Effector memory CD4-positive, alpha-beta T cell (primary cell): Measurements from ENCODE around the gene MLLT10.

Experiments used
- DNase-seq, 3 donors: peaks; one replicate each; pipeline ENCODE4 v3.0.0-alpha.2; 2020
- H3K27ac ChIP-seq: 2 replicates; pipeline ENCODE4 v1.7.0; 2013; ENCODE audit warnings: mild to moderate bottlenecking, low read length, moderate library complexity; ENCODE audit not compliant: insufficient read depth, poor library complexity, severe bottlenecking
- H3K27me3 ChIP-seq: replicated peaks from 2 replicates; pipeline ENCODE4 v1.7.0; 2013; ENCODE audit warnings: mild to moderate bottlenecking, low read length; ENCODE audit not compliant: insufficient read depth, control insufficient read depth, poor library complexity, severe bottlenecking
- H3K36me3 ChIP-seq: 2 replicates; pipeline ENCODE4 v1.7.0; 2013; ENCODE audit warnings: mild to moderate bottlenecking, low read length, moderate library complexity; ENCODE audit not compliant: control insufficient read depth, insufficient read depth
- H3K4me1 ChIP-seq: 2 replicates; pipeline ENCODE4 v1.7.0; 2013; ENCODE audit warnings: low read length, mild to moderate bottlenecking; ENCODE audit not compliant: control insufficient read depth, insufficient read depth, poor library complexity, severe bottlenecking
- H3K4me3 ChIP-seq: 2 replicates; pipeline ENCODE4 v1.7.0; 2013; ENCODE audit warnings: low read length, low read depth, mild to moderate bottlenecking; ENCODE audit not compliant: insufficient read depth, poor library complexity, severe bottlenecking
- H3K9me3 ChIP-seq: 2 replicates; pipeline ENCODE4 v1.7.0; 2013; ENCODE audit warnings: mild to moderate bottlenecking, low read length, moderate library complexity; ENCODE audit not compliant: control insufficient read depth

Gene MLLT10

GRCh38 chr10:21757185-21757901 is 223.3 kb downstream of the MLLT10 start:
- Histone ChIP-seq H3K27ac (no peak overlapping the region), H3K4me1 (no peaks in the 10 kb centered on the region), H3K36me3 (peaks cover 9% of the 10 kb centered on the region), H3K9me3 (no peaks in the 10 kb centered on the region), H3K4me3 (no peak overlapping the region), H3K27me3 (no peaks in the 10 kb centered on the region)
- DNase-seq, result no peak

DNA sequence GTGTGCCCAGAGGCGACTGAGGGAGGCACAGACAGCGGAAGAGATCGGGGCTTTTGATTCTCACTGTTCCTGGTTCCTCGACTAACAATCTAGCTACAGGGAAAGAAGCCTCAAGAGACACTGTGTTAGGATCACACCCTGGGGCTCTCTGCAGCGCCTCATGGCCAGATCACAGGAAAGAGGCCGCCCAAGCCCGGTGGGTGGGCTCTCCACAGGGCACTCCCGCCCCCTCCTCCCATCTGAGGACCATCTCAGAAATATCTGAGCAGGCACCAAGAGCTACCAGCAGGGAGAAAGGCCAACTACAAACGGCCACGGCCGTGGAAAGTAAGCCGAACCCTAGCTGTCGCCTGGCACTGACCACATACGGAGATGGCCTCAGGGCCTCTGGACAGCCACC is 224.2 kb downstream of the MLLT10 start:
- no peak for DNase-seq
- peaks cover 9% of the 10 kb centered on the region for H3K36me3 ChIP-seq
- H3K27me3 ChIP-seq, result no peaks in the 10 kb centered on the region
- H3K4me1 ChIP-seq, result no peaks in the 10 kb centered on the region
- no peak overlapping the region for H3K27ac ChIP-seq
- H3K4me3 ChIP-seq, result no peak overlapping the region
- no peaks in the 10 kb centered on the region for H3K9me3 ChIP-seq

- H3K27ac ChIP-seq, result no peak overlapping the region
- H3K4me1 ChIP-seq, result no peaks in the 10 kb centered on the region
- DNase-seq, result no peak
- H3K4me3 ChIP-seq, result no peak overlapping the region
- no peaks in the 10 kb centered on the region for H3K9me3 ChIP-seq
- no peaks in the 10 kb centered on the region for H3K27me3 ChIP-seq
- peaks cover 9% of the 10 kb centered on the region for H3K36me3 ChIP-seq
Measured at GRCh38 chr10:21758696-21759095, 224.7 kb downstream of the MLLT10 start.

GRCh38 chr10:21759232-21759631 is 225.2 kb downstream of the MLLT10 start:
- H3K4me1 ChIP-seq, result no peaks in the 10 kb centered on the region
- no peak for DNase-seq
- no peak overlapping the region for H3K4me3 ChIP-seq
- no peaks in the 10 kb centered on the region for H3K9me3 ChIP-seq
- H3K27me3 ChIP-seq, result no peaks in the 10 kb centered on the region
- no peak overlapping the region for H3K27ac ChIP-seq
- H3K36me3 ChIP-seq, result peaks cover 9% of the 10 kb centered on the region

- no peaks in the 10 kb centered on the region for H3K9me3 ChIP-seq
- DNase-seq, result no peak
- peaks cover 9% of the 10 kb centered on the region for H3K36me3 ChIP-seq
- no peaks in the 10 kb centered on the region for H3K4me1 ChIP-seq
- H3K27me3 ChIP-seq, result no peaks in the 10 kb centered on the region
- H3K4me3 ChIP-seq, result no peak overlapping the region
- H3K27ac ChIP-seq, result no peak overlapping the region
Measured at GRCh38 chr10:21760332-21760731, 226.3 kb downstream of the MLLT10 start.

DNA sequence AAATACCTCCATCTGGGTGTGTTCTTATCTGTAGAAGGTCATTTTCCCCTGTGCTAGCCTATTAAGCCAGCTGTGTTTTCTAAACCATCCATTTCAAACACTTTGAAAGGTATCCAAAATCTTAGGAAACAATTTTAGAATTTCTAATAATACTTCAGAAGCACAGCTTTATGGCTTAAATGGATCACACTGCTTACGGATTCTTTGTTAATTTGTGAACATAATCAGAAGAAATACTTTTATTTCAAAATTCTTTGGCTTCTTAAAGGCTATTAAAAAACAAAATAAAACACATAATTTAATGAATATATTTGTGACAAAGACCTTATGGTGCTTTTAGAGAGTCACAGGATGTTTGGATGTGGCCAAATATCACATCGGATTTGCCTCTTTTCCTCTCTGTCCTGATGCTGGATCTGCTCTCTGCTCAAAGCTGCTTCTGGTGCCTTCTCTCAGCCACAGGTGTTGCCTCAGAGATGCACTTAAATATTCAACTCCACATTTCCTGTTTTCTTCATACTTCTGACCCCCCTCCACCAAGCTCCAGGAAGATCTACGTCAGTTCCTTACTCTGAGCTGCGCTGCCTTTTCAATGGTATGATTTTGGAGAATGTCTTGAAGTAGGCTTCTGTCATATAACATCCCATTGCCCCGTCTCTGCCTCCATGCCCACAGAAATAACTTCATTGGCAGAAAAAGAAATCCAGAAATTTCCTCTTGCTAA is 230.6 kb downstream of the MLLT10 start:
- no peak overlapping the region for H3K27ac ChIP-seq
- H3K4me1 ChIP-seq, result no peaks in the 10 kb centered on the region
- DNase-seq, result no peak
- no peaks in the 10 kb centered on the region for H3K36me3 ChIP-seq
- H3K9me3 ChIP-seq, result no peaks in the 10 kb centered on the region
- H3K27me3 ChIP-seq, result no peaks in the 10 kb centered on the region
- H3K4me3 ChIP-seq, result no peak overlapping the region

DNA sequence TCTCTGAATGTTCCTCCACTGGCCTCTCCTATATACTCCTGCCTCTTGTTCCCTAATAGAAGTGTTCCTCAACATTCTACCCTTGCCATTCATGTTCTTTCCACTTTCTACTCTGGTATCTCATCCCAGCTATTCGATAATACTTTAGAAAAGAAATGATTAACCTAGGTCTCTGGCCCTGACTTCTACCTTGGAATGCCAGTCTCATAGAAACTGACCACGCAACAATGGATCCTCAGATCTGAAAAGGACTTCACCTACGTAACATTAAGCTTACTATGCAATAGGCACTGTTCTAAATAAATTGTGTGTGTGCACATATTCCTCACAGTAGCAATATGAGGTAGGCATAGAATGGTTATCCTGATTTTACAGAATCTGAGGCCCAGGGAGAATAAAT is 235.0 kb downstream of the MLLT10 start:
- Histone ChIP-seq H3K36me3 (no peaks in the 10 kb centered on the region), H3K27me3 (no peaks in the 10 kb centered on the region), H3K27ac (no peak overlapping the region), H3K9me3 (no peaks in the 10 kb centered on the region), H3K4me3 (no peak overlapping the region), H3K4me1 (no peaks in the 10 kb centered on the region)
- no peak for DNase-seq

DNA sequence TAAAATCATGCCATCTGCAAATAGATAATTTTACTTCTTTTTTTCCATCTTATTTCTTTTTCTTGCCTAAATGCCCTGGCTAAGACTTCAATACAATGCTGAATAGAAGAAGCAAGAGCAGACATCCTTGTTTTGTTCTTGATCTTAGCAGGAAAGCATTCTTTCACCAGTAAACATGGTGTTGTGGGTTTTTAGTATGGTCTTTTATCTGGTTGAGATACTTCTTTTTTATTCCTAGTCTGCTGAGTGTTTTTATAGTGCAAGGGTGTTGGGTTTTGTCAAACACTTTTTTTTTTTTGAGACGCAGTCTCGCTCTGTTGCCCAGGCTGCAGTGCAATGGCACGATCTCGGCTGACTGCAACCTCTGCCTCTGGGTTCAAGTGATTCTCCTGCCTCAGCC is 237.2 kb downstream of the MLLT10 start:
- no peak for DNase-seq
- H3K27ac ChIP-seq, result no peak overlapping the region

GRCh38 chr10:21776883-21777282 is 242.9 kb downstream of the MLLT10 start:
- no peak overlapping the region for H3K4me3 ChIP-seq
- no peaks in the 10 kb centered on the region for H3K9me3 ChIP-seq
- H3K27ac ChIP-seq, result no peak overlapping the region
- H3K27me3 ChIP-seq, result no peaks in the 10 kb centered on the region
- H3K36me3 ChIP-seq, result no peaks in the 10 kb centered on the region
- no peaks in the 10 kb centered on the region for H3K4me1 ChIP-seq
- DNase-seq, result no peak

More for the DNA sequence above, 237.2 kb downstream of the MLLT10 start:
- no peak overlapping the region for H3K4me3 ChIP-seq
- H3K36me3 ChIP-seq, result no peaks in the 10 kb centered on the region
- H3K27me3 ChIP-seq, result no peaks in the 10 kb centered on the region
- no peaks in the 10 kb centered on the region for H3K4me1 ChIP-seq
- H3K9me3 ChIP-seq, result no peaks in the 10 kb centered on the region

- H3K9me3 ChIP-seq, result no peaks in the 10 kb centered on the region
- no peaks in the 10 kb centered on the region for H3K36me3 ChIP-seq
- no peaks in the 10 kb centered on the region for H3K27me3 ChIP-seq
- H3K4me1 ChIP-seq, result no peaks in the 10 kb centered on the region
- no peak overlapping the region for H3K27ac ChIP-seq
- H3K4me3 ChIP-seq, result no peak overlapping the region
- no peak for DNase-seq
Measured at GRCh38 chr10:21791276-21791675, 257.2 kb downstream of the MLLT10 start.
